MM.1S (cell line): ENCODE results near the gene CPNE7.
"Not testable (repeated sequence)": the region's sequence is repeated elsewhere in the genome, so short reads cannot be mapped to it uniquely, and the experiment has no call there.

Experiments used
- DNase-seq: peaks from one replicate; pipeline ENCODE4 v3.0.0-alpha.2; 2015
- H2AFZ ChIP-seq: fragments of 300-600 bp; sonication (generic); 2 replicates; pipeline ENCODE4 v1.6.0; 2016; ENCODE audit warnings: antibody characterized with exemption, low read length
- H3F3A ChIP-seq: fragments of 300-600 bp; sonication (generic); 2 replicates; pipeline ENCODE4 v1.6.1; 2016; ENCODE audit warnings: mild to moderate bottlenecking, antibody characterized with exemption, low read length, moderate library complexity, mixed read lengths; ENCODE audit not compliant: insufficient read depth
- H3K27ac ChIP-seq: fragments of 300-600 bp; sonication (generic); 2 replicates; pipeline ENCODE4 v1.5.1; 2016; ENCODE audit warnings: mild to moderate bottlenecking, low read length
- H3K27me3 ChIP-seq: fragments of 300-600 bp; sonication (generic); replicated peaks from 2 replicates; pipeline ENCODE4 v1.6.0; 2016; ENCODE audit warnings: low read length; ENCODE audit not compliant: insufficient read depth
- H3K36me3 ChIP-seq: fragments of 300-600 bp; sonication (generic); replicated peaks from 2 replicates; pipeline ENCODE4 v1.6.1; 2016; ENCODE audit warnings: mild to moderate bottlenecking, low read length, mixed read lengths; ENCODE audit not compliant: insufficient read depth
- H3K4me1 ChIP-seq: fragments of 300-600 bp; sonication (generic); 2 replicates; pipeline ENCODE4 v1.6.1; 2016; ENCODE audit warnings: low read length, mixed read lengths
- H3K4me2 ChIP-seq: fragments of 300-600 bp; sonication (generic); 2 replicates; pipeline ENCODE4 v1.6.0; 2016; ENCODE audit warnings: low read depth, low read length
- H3K4me3 ChIP-seq: fragments of 300-600 bp; sonication (generic); 2 replicates; pipeline ENCODE4 v1.5.1; 2016; ENCODE audit warnings: low read length, mixed read lengths
- H3K79me2 ChIP-seq: fragments of 300-600 bp; sonication (generic); 2 replicates; pipeline ENCODE4 v1.6.1; 2016; ENCODE audit warnings: mixed run types, low read length, mixed read lengths
- H3K9ac ChIP-seq: fragments of 300-600 bp; sonication (generic); 2 replicates; pipeline ENCODE4 v1.6.1; 2016; ENCODE audit warnings: low read length, mixed read lengths
- H3K9me2 ChIP-seq: fragments of 300-600 bp; sonication (generic); replicated peaks from 2 replicates; pipeline ENCODE4 v1.6.1; 2016; ENCODE audit warnings: mild to moderate bottlenecking, low read length, mixed read lengths; ENCODE audit not compliant: insufficient read depth
- H3K9me3 ChIP-seq: fragments of 300-600 bp; sonication (generic); replicated peaks from 2 replicates; pipeline ENCODE4 v1.6.1; 2016; ENCODE audit warnings: mild to moderate bottlenecking, low read length, mixed read lengths; ENCODE audit not compliant: insufficient read depth
- H4K20me1 ChIP-seq: fragments of 300-600 bp; sonication (generic); 2 replicates; pipeline ENCODE4 v1.6.1; 2016; ENCODE audit warnings: mild to moderate bottlenecking, low read length, moderate library complexity, mixed read lengths; ENCODE audit not compliant: insufficient read depth
- CTCF ChIP-seq: fragments of 300-600 bp; sonication (generic); IDR thresholded peaks from 2 replicates; pipeline ENCODE4 v1.5.1; 2016; ENCODE audit warnings: antibody characterized with exemption, low read length, mixed read lengths
- EZH2 ChIP-seq: fragments of 300-600 bp; sonication (generic); optimal IDR thresholded peaks from 2 replicates; pipeline ENCODE3; 2017; ENCODE audit warnings: low read depth, mild to moderate bottlenecking, antibody characterized with exemption, low read length, mixed read lengths
- EZH2phosphoT487 ChIP-seq: fragments of 300-600 bp; sonication (generic); IDR thresholded peaks from 2 replicates; pipeline ENCODE4 v1.6.1; 2018; ENCODE audit warnings: antibody characterized with exemption, low read length

Gene CPNE7

GRCh38 chr16:89567656-89568594 lies 7.6 kb upstream of the CPNE7 start:
- Histone ChIP-seq H3K4me3 (no peak overlapping the region), H3K79me2 (no peaks in the 10 kb centered on the region), H3K27ac (no peak overlapping the region), H3K27me3 (no peaks in the 10 kb centered on the region), H4K20me1 (peaks cover 5% of the 10 kb centered on the region; the same call in 1 of the 2 replicates), H3K9ac (no peak overlapping the region), H3F3A (peaks cover 22% of the 10 kb centered on the region), H3K9me3 (no peaks in the 10 kb centered on the region), H2AFZ (no peak overlapping the region), H3K9me2 (no peaks in the 10 kb centered on the region), H3K36me3 (no peaks in the 10 kb centered on the region), H3K4me2 (no peak overlapping the region), H3K4me1 (no peaks in the 10 kb centered on the region)
- no peak for DNase-seq
- TF ChIP-seq CTCF (no peak), EZH2 (no peak), EZH2phosphoT487 (no peak)

DNA sequence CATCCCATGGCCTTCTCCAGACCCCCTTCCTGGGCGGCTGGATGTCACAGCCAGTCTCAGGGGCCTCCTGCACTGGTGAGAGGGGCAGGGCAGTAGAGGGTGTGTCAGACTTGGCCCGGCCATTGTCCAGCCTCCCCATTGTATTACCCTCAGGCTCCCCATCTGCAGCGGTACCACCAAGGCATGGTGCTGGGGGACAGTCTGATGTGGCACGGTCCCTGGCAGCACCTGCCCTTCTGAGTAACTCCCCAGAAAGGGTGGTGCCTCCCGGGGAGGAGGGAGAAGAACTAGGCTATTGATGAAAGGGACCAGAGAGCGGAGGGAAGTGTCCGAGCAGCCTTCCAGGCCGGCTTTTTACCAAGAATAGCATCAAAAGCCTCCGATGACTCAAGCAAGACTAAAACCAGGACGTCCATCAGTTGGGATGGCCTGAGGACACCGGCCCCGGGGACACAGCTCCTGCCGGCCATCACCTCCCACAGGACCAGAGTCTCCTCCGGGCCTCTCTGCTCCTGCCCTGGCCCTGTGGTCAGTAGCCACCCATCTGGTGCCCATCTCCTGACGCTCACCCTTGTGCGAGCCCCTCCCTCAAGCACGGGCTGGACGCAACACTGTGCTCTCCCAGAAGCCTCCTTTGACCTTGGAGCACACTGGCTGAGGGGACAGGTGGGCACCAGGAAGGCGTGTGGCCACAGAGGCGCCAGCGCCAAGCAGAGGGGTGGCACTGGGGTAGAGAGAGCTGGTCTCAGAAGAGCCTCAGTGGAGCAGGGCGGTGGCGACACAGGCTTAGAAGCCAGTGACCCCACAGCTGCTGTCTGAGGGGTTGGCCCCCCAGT lies 5.8 kb upstream of the CPNE7 start:
- Histone ChIP-seq H3K4me2 (no peak overlapping the region), H3K27ac (no peak overlapping the region), H3K9me3 (no peaks in the 10 kb centered on the region), H3K4me1 (no peaks in the 10 kb centered on the region), H3K36me3 (no peaks in the 10 kb centered on the region), H3K4me3 (no peak overlapping the region), H3K9me2 (no peaks in the 10 kb centered on the region), H3K79me2 (no peaks in the 10 kb centered on the region), H4K20me1 (no peaks in the 10 kb centered on the region; the same call in 1 of the 2 replicates), H3F3A (peaks cover 9% of the 10 kb centered on the region; the same call in 1 of the 2 replicates), H3K9ac (no peak overlapping the region), H2AFZ (no peak overlapping the region), H3K27me3 (0 out of 2 replicates have a peak, but pooled peaks cover under 1% of the 10 kb centered on the region)
- TF ChIP-seq CTCF (no peak), EZH2 (no peak), EZH2phosphoT487 (no peak)
- DNase-seq = no peak

DNA sequence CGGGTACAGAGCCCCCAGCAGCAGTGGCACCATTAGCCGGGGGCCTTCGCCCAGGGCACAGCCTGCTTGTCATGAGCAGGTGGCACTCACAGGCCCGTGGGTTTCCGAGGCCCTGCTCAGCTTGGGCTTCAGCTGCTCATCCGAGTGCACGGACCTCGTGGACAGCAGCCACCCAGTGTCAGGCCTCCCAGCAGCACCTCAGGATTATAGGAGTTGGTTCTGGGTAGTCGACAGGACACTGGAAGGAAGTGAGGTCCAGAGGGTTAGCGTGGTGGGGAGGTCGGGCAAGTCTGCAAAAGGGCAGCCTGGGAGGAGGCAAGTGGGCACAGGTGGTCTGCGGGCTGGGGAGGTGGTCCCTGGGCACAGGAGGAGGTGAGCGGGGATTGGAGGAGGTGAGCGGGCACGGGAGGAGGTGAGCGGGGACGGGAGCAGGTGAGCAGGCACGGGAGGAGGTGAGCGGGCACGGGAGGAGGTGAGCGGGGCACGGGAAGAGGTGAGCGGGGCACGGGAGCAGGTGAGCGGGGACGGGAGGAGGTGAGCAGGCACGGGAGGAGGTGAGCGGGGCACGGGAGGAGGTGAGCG lies 5.1 kb upstream of the CPNE7 start:
- Histone ChIP-seq H3K9me2 (no peaks in the 10 kb centered on the region), H3F3A (peaks cover 4% of the 10 kb centered on the region; the same call in 1 of the 2 replicates), H3K27me3 (0 out of 2 replicates have a peak, but pooled peaks cover 7% of the 10 kb centered on the region), H4K20me1 (no peaks in the 10 kb centered on the region), H3K79me2 (no peaks in the 10 kb centered on the region), H3K4me1 (no peaks in the 10 kb centered on the region), H3K9me3 (no peaks in the 10 kb centered on the region), H3K4me3 (no peak overlapping the region), H3K9ac (no peak overlapping the region), H3K36me3 (no peaks in the 10 kb centered on the region), H2AFZ (no peak overlapping the region), H3K4me2 (no peak overlapping the region), H3K27ac (no peak overlapping the region)
- TF ChIP-seq EZH2phosphoT487 (no peak), EZH2 (no peak), CTCF (no peak)
- no peak for DNase-seq

- not testable (repeated sequence) for H3K9ac ChIP-seq, H3K79me2 ChIP-seq, H3K27ac ChIP-seq, DNase-seq, H2AFZ ChIP-seq, H3K9me2 ChIP-seq, H3K27me3 ChIP-seq, H3K4me3 ChIP-seq, H3F3A ChIP-seq, H4K20me1 ChIP-seq, H3K4me1 ChIP-seq, H3K36me3 ChIP-seq, H3K4me2 ChIP-seq, H3K9me3 ChIP-seq
Observed at GRCh38 chr16:89570983-89571598, 4.5 kb upstream of the CPNE7 start.
